ENCODE data around the gene QRSL1. TPM values are rescaled to one million over a fixed set of nuclear protein-coding genes. Genes with fewer than 3 reads are reported as not detected.

QRSL1 gene
- total and polyA plus RNA-seq, 10 of the 15 experiments (the other 5 are each of a cell fraction or from before 2014, with no cell fraction given) = 11.9 to 23.5 (median 15.5) TPM

DNA sequence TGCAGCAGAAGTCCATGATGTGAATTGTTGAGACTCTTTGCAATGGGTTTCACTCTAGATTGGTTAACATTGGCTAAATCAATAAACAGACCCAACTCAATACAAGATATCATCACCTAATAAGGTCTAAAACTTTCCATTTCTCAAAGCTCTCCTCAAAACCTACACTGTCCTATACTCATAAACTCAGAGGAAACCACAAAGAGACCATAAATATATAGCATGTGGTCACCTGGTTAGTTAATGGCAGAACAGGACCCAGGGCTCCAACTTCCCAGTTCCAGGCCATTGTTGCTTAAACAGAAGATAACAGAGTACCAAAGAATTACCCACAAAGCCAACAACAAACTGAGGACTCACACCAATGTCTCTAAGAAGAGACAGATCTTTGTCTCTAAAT is 12.1 kb upstream of the QRSL1 start:
- H3K79me2 ChIP-seq (ENCODE audit: control insufficient read depth, insufficient read depth, low read length) = no peaks in the 10 kb centered on the region
- in situ Hi-C loops (cut with MboI) (no loop called here), intact Hi-C loops (cut with micrococcal nuclease; ENCODE audit: unreplicated experiment) (no loop called here)
- no peaks in the 10 kb centered on the region for H3K9me3 ChIP-seq (replicated peaks; ENCODE audit: control insufficient read depth, insufficient read depth, low read length)
- H3K9ac ChIP-seq (ENCODE audit: control insufficient read depth, insufficient read depth, low read length) = no peak overlapping the region
- H3K4me2 ChIP-seq (ENCODE audit: control insufficient read depth, insufficient read depth) = no peak overlapping the region
- H3K27ac ChIP-seq (ENCODE audit: control insufficient read depth, insufficient read depth) = no peak overlapping the region
- TF ChIP-seq, protein P1, sequence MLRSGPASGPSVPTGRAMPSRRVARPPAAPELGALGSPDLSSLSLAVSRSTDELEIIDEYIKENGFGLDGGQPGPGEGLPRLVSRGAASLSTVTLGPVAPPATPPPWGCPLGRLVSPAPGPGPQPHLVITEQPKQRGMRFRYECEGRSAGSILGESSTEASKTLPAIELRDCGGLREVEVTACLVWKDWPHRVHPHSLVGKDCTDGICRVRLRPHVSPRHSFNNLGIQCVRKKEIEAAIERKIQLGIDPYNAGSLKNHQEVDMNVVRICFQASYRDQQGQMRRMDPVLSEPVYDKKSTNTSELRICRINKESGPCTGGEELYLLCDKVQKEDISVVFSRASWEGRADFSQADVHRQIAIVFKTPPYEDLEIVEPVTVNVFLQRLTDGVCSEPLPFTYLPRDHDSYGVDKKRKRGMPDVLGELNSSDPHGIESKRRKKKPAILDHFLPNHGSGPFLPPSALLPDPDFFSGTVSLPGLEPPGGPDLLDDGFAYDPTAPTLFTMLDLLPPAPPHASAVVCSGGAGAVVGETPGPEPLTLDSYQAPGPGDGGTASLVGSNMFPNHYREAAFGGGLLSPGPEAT (IDR thresholded peaks at IDR 0.05; ENCODE audit: low read depth) = no peak
- TF ChIP-seq ATF7 (IDR thresholded peaks at IDR 0.05; ENCODE audit: low read depth) = 0 out of 2 replicates have a peak, but pooled peaks have one; percentile 15
- peak; percentile 55 for TF ChIP-seq RUNX3 (IDR thresholded peaks at IDR 0.05; ENCODE audit: low read length)
- no peaks in the 10 kb centered on the region for H3K27me3 ChIP-seq (replicated peaks in 1 of 2; ENCODE audit: control insufficient read depth in 2 of 2, insufficient read depth in 2 of 2, low read length in 1 of 2)
- no TSS peak for BruUV-seq (replicated peaks)
- ChIA-PET SMC1A (ENCODE audit: uncharacterized antibody, unreplicated experiment) (interaction anchor here (0.8 to 2.9 kb wide), 8 partner anchors 9 to 324 kb away, joined by 3 to 12 read pairs (median 4); partner anchors contain the start of genes QRSL1 and RTN4IP1), POLR2A (interaction anchor here (0.5 kb wide), 1 partner anchor 12 kb away, joined by 3 read pairs; no protein-coding TSS in a partner anchor), RAD21 (ENCODE audit: unreplicated experiment) (interaction anchor here (1.6 to 1.8 kb wide), 2 partner anchors 9 to 50 kb away, joined by 3 to 10 read pairs; no protein-coding TSS in a partner anchor), CTCF (interaction anchor here (0.8 to 2.6 kb wide), 7 partner anchors 8 to 362 kb away, joined by 3 to 13 read pairs (median 6); partner anchors contain the start of genes QRSL1 and RTN4IP1)
- H2AFZ ChIP-seq (ENCODE audit: control insufficient read depth, low read depth, low read length) = no peak overlapping the region
- ATAC-seq (peak; percentile 84), DNase-seq (ENCODE audit: low read depth, low spot score) (no peak), FAIRE-seq (no peak)
- H3K36me3 ChIP-seq (ENCODE audit: control insufficient read depth in 2 of 2, insufficient read depth in 2 of 2, low read length in 1 of 2) = 0 out of 4 replicates have a peak, but pooled peaks cover 0 to 6% of the 10 kb centered on the region in 2 experiments
- peaks cover 4% of the 10 kb centered on the region; the same call in 1 of the 2 replicates for H3K4me1 ChIP-seq (ENCODE audit: control insufficient read depth, insufficient read depth, low read length)
- H3K4me3 ChIP-seq = no peak overlapping the region
- H4K20me1 ChIP-seq (ENCODE audit: control insufficient read depth, insufficient read depth) = no peaks in the 10 kb centered on the region

DNA sequence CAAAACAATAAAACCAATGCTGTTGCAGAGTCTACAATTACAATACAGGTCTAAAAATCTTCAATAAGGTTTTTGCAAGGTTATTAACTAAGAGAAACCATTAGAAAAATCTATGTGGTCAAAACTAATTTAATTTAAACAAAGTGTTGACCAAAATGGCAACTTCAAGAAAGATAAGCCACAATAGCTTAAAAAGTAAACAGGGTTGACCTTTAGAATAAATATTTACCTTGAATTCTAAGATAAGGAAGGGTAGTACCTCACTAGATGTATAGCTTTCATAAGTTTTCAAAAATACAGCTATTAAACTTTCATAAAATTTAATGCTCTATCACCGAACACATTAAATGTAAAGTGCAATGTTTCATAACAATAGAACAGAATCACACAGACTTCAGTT is 11.5 kb upstream of the QRSL1 start:
- H3K27me3 ChIP-seq (replicated peaks in 1 of 2; ENCODE audit: control insufficient read depth in 2 of 2, insufficient read depth in 2 of 2, low read length in 1 of 2) = no peaks in the 10 kb centered on the region
- H3K9me3 ChIP-seq (replicated peaks; ENCODE audit: control insufficient read depth, insufficient read depth, low read length) = no peaks in the 10 kb centered on the region
- no peak overlapping the region for H3K4me2 ChIP-seq (ENCODE audit: control insufficient read depth, insufficient read depth)
- 0 out of 4 replicates have a peak, but pooled peaks cover 0 to 6% of the 10 kb centered on the region in 2 experiments for H3K36me3 ChIP-seq (ENCODE audit: control insufficient read depth in 2 of 2, insufficient read depth in 2 of 2, low read length in 1 of 2)
- SMC1A ChIA-PET (ENCODE audit: uncharacterized antibody, unreplicated experiment) = interaction anchor here (0.8 to 2.9 kb wide), 9 partner anchors 10 to 324 kb away, joined by 3 to 12 read pairs (median 4); partner anchors contain the start of genes QRSL1 and RTN4IP1
- no TSS peak for BruUV-seq (replicated peaks)
- 100% methylated on average over 1 of the region's 1 CpG for WGBS (ENCODE audit: insufficient coverage, insufficient replicate concordance, low lambda C conversion rate, missing lambda C conversion rate)
- CTCF ChIA-PET = interaction anchor here (0.8 to 2.6 kb wide), 7 partner anchors 9 to 362 kb away, joined by 3 to 13 read pairs (median 6); partner anchors contain the start of genes QRSL1 and RTN4IP1
- no peak for DNase-seq (ENCODE audit: low read depth, low spot score)
- no peak overlapping the region for H2AFZ ChIP-seq (ENCODE audit: control insufficient read depth, low read depth, low read length)
- POLR2A ChIA-PET = interaction anchor here (1.2 kb wide), 1 partner anchor 10 kb away, joined by 3 read pairs; no protein-coding TSS in a partner anchor
- no peak overlapping the region for H3K9ac ChIP-seq (ENCODE audit: control insufficient read depth, insufficient read depth, low read length)
- H4K20me1 ChIP-seq (ENCODE audit: control insufficient read depth, insufficient read depth) = no peaks in the 10 kb centered on the region
- H3K79me2 ChIP-seq (ENCODE audit: control insufficient read depth, insufficient read depth, low read length) = no peaks in the 10 kb centered on the region
- FAIRE-seq = no peak
- peaks cover 4% of the 10 kb centered on the region; the same call in 1 of the 2 replicates for H3K4me1 ChIP-seq (ENCODE audit: control insufficient read depth, insufficient read depth, low read length)
- no peak overlapping the region for H3K27ac ChIP-seq (ENCODE audit: control insufficient read depth, insufficient read depth)
- ATAC-seq = no peak
- RAD21 ChIA-PET (ENCODE audit: unreplicated experiment) = interaction anchor here (0.8 to 1.8 kb wide), 3 partner anchors 9 to 84 kb away, joined by 3 to 10 read pairs (median 3); no protein-coding TSS in a partner anchor
- intact Hi-C loops (cut with micrococcal nuclease; ENCODE audit: unreplicated experiment) = no loop called here
- in situ Hi-C loops (cut with MboI) = no loop called here
- H3K4me3 ChIP-seq = no peak overlapping the region
- TF ChIP-seq ZNF274 (IDR thresholded peaks at IDR 0.05; ENCODE audit: insufficient read depth, insufficient read length) = no peak
- TF ChIP-seq, protein P2, sequence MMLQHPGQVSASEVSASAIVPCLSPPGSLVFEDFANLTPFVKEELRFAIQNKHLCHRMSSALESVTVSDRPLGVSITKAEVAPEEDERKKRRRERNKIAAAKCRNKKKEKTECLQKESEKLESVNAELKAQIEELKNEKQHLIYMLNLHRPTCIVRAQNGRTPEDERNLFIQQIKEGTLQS (IDR thresholded peaks at IDR 0.05; ENCODE audit: borderline replicate concordance, extremely low read depth, low read depth, low read length) = no peak
- TF ChIP-seq BHLHE40 (IDR thresholded peaks at IDR 0.05; ENCODE audit: borderline replicate concordance in 1 of 2, low read depth in 2 of 2, low read length in 1 of 2) = no peak
- no peak for TF ChIP-seq HDAC6 (IDR thresholded peaks at IDR 0.05; ENCODE audit: unreplicated experiment)
- TF ChIP-seq, protein P3, sequence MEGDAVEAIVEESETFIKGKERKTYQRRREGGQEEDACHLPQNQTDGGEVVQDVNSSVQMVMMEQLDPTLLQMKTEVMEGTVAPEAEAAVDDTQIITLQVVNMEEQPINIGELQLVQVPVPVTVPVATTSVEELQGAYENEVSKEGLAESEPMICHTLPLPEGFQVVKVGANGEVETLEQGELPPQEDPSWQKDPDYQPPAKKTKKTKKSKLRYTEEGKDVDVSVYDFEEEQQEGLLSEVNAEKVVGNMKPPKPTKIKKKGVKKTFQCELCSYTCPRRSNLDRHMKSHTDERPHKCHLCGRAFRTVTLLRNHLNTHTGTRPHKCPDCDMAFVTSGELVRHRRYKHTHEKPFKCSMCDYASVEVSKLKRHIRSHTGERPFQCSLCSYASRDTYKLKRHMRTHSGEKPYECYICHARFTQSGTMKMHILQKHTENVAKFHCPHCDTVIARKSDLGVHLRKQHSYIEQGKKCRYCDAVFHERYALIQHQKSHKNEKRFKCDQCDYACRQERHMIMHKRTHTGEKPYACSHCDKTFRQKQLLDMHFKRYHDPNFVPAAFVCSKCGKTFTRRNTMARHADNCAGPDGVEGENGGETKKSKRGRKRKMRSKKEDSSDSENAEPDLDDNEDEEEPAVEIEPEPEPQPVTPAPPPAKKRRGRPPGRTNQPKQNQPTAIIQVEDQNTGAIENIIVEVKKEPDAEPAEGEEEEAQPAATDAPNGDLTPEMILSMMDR (IDR thresholded peaks at IDR 0.05 in 2 of 3, conservative IDR thresholded peaks at IDR 0.05 in 1 of 3; ENCODE audit: control insufficient read depth in 2 of 3, extremely low read depth in 1 of 3, insufficient read depth in 1 of 3, low read depth in 3 of 3, low read length in 3 of 3) = no peak
- TF ChIP-seq, protein P4, sequence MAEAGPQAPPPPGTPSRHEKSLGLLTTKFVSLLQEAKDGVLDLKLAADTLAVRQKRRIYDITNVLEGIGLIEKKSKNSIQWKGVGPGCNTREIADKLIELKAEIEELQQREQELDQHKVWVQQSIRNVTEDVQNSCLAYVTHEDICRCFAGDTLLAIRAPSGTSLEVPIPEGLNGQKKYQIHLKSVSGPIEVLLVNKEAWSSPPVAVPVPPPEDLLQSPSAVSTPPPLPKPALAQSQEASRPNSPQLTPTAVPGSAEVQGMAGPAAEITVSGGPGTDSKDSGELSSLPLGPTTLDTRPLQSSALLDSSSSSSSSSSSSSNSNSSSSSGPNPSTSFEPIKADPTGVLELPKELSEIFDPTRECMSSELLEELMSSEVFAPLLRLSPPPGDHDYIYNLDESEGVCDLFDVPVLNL (IDR thresholded peaks at IDR 0.05; ENCODE audit: low read depth, low read length) = no peak
- no peak for TF ChIP-seq MTA3 (IDR thresholded peaks at IDR 0.05; ENCODE audit: borderline replicate concordance, low read length)

All from GM12878 (cell line).